Measurements from ENCODE around the gene FOXI2. TPM values are rescaled to one million over a fixed set of nuclear protein-coding genes. Genes with fewer than 3 reads are reported as not detected.

FOXI2 gene
- total and polyA plus RNA-seq, 9 of the 15 experiments (the other 6 are each of a cell fraction or from before 2014, with no cell fraction given), result not detected

GRCh38 chr10:127694580-127695193 lies 42.3 kb upstream of the FOXI2 start:
- no peaks in the 10 kb centered on the region for H3K9me1 ChIP-seq (ENCODE audit: control insufficient read depth, insufficient read depth, low read length)
- no peak for FAIRE-seq

More at GRCh38 chr10:127694580-127695193, 42.3 kb upstream of the FOXI2 start:
- ATAC-seq (peak; percentile 73), DNase-seq (ENCODE audit: extremely low read depth in 1 of 4, low spot score in 3 of 4) (peak; percentile 17 to 50 (median 30))
- Histone ChIP-seq H3K36me3 (ENCODE audit: control insufficient read depth, insufficient read depth, low read length) (no peaks in the 10 kb centered on the region), H3K4me3 (no peak overlapping the region), H3K27ac (ENCODE audit: extremely low read depth, low read depth, low read length) (no peak overlapping the region), H3K9ac (ENCODE audit: insufficient read depth in 1 of 2, low read depth in 2 of 2, low read length in 2 of 2) (no peak overlapping the region), H3K4me2 (ENCODE audit: insufficient read depth, low read length) (no peak overlapping the region), H3K9me3 (replicated peaks; ENCODE audit: control insufficient read depth, insufficient read depth, low read depth, low read length) (no peaks in the 10 kb centered on the region), H4K20me1 (replicated peaks; ENCODE audit: control insufficient read depth, insufficient read depth, low read length) (no peaks in the 10 kb centered on the region), H3K4me1 (replicated peaks in 1 of 2; ENCODE audit: control insufficient read depth in 2 of 2, insufficient read depth in 2 of 2, low read length in 2 of 2) (no peaks in the 10 kb centered on the region), H3K27me3 (ENCODE audit: control insufficient read depth in 2 of 2, insufficient read depth in 2 of 2, low read length in 2 of 2) (no peaks in the 10 kb centered on the region), H3K79me2 (ENCODE audit: control insufficient read depth, insufficient read depth, low read length) (no peaks in the 10 kb centered on the region), H2AFZ (ENCODE audit: low read depth, low read length) (no peak overlapping the region)
- TF ChIP-seq CTCF (IDR thresholded peaks at IDR 0.05 in 2 of 3, conservative IDR thresholded peaks at IDR 0.05 in 1 of 3; ENCODE audit: insufficient read depth in 2 of 3, low read depth in 1 of 3, low read length in 3 of 3) (peak; percentile 35 to 49 (median 38); a peak in 5 of 6 replicates), NELFE (IDR thresholded peaks at IDR 0.05; ENCODE audit: insufficient read depth, insufficient read length) (no peak), RHOXF2B (CRISPR knock-in tag; conservative IDR thresholded peaks at IDR 0.05) (no peak), YY1 (IDR thresholded peaks at IDR 0.05; ENCODE audit: borderline replicate concordance in 1 of 3, control insufficient read depth in 1 of 3, extremely low read depth in 1 of 3, insufficient read depth in 3 of 3, insufficient read length in 1 of 3, insufficient replicate concordance in 2 of 3, low read depth in 1 of 3, low read length in 2 of 3) (peak in 1 of 3 experiments; percentile 8), ZNF518B (CRISPR knock-in tag; IDR thresholded peaks at IDR 0.05) (no peak), NR0B1 (IDR thresholded peaks at IDR 0.05; ENCODE audit: partially characterized antibody) (no peak), SMARCE1 (IDR thresholded peaks at IDR 0.05) (no peak), RAD21 (CRISPR knock-in tag; conservative IDR thresholded peaks at IDR 0.05 in 1 of 2, IDR thresholded peaks at IDR 0.05 in 1 of 2) (0 out of 4 replicates have a peak, but pooled peaks of 1 of the 2 experiments have one; percentile 20), ZNF395 (CRISPR knock-in tag; IDR thresholded peaks at IDR 0.05) (no peak)
- in situ Hi-C loops (cut with MboI) (no loop called here), intact Hi-C loops (cut with micrococcal nuclease) (no loop called here)
- CTCF ChIA-PET (ENCODE audit: low intra/inter-chr PET ratio), result no interaction called here
- BruUV-seq (replicated peaks), result no TSS peak
- POLR2A ChIA-PET, result interaction anchor here (0.7 kb wide), 1 partner anchor 146 kb away, joined by 3 read pairs; the partner anchor contains the start of gene NPS
- WGBS (ENCODE audit: insufficient coverage, low coverage, missing lambda C conversion rate), result 0% methylated on average over 6 of the region's 8 CpGs

Data from K562 (cell line).